Brain microvascular endothelial cell (primary cell): ENCODE measurements around the gene SRRM3.

Experiments
- DNase-seq: peaks from one replicate; pipeline ENCODE4 v3.0.0-alpha.2; 2020
- H3K27ac ChIP-seq: fragments of 250-450 bp; sonication (Bioruptor Pico); 2 replicates; pipeline ENCODE4 v1.5.1; 2020; ENCODE audit warnings: mild to moderate bottlenecking, moderate library complexity
- H3K27me3 ChIP-seq: fragments of 250-450 bp; sonication (Bioruptor Pico); replicated peaks from 2 replicates; pipeline ENCODE4 v1.5.1; 2020; ENCODE audit warnings: mild to moderate bottlenecking
- H3K36me3 ChIP-seq: fragments of 250-450 bp; sonication (Bioruptor Pico); replicated peaks from 2 replicates; pipeline ENCODE4 v1.5.1; 2020; ENCODE audit warnings: mild to moderate bottlenecking
- H3K4me3 ChIP-seq: 2 replicates; pipeline ENCODE4 v1.5.1; 2011; ENCODE audit warnings: low read depth, mild to moderate bottlenecking, control low read depth, low read length, moderate library complexity
- CTCF ChIP-seq: IDR thresholded peaks from 2 replicates; pipeline ENCODE4 v1.5.1; 2011; ENCODE audit warnings: low read depth, mild to moderate bottlenecking, moderate library complexity, low read length, control low read depth, inconsistent platforms; ENCODE audit errors: missing control alignments
- in situ Hi-C: cut with HindIII; loops from 2 replicates; pipeline ENCODE4 v1.10.0; 2017; ENCODE audit warnings: low sequenced_read_pairs, low pct_ligation_motif_present

The SRRM3 gene

GRCh38 chr7:76294344-76295024 lies 92.8 kb downstream of the SRRM3 start:
- peak; percentile 96 for DNase-seq
- Histone ChIP-seq H3K4me3 (peak overlapping the region; percentile 38), H3K27me3 (no peaks in the 10 kb centered on the region), H3K27ac (peak overlapping the region; percentile 98), H3K36me3 (no peaks in the 10 kb centered on the region)
- no peak for TF ChIP-seq CTCF
- in situ Hi-C loops: no loop called here

- no peaks in the 10 kb centered on the region for H3K27me3 ChIP-seq
- H3K27ac ChIP-seq: peak overlapping the region; percentile 8
- H3K4me3 ChIP-seq: no peak overlapping the region
- TF ChIP-seq CTCF: peak; percentile 10
- no peaks in the 10 kb centered on the region for H3K36me3 ChIP-seq
- in situ Hi-C loops: no loop called here
- peak; percentile 82 for DNase-seq
Measured at GRCh38 chr7:76296743-76297740, 95.3 kb downstream of the SRRM3 start.

- peak; percentile 57 for DNase-seq
- no peak overlapping the region for H3K4me3 ChIP-seq
- H3K27me3 ChIP-seq: no peaks in the 10 kb centered on the region
- in situ Hi-C loops: no loop called here
- H3K27ac ChIP-seq: no peak overlapping the region
- TF ChIP-seq CTCF: no peak
- H3K36me3 ChIP-seq: no peaks in the 10 kb centered on the region
Measured at GRCh38 chr7:76300166-76300731, 98.6 kb downstream of the SRRM3 start.

GRCh38 chr7:76301000-76301399 lies 99.3 kb downstream of the SRRM3 start:
- Histone ChIP-seq H3K27me3 (no peaks in the 10 kb centered on the region), H3K36me3 (no peaks in the 10 kb centered on the region), H3K4me3 (no peak overlapping the region), H3K27ac (no peak overlapping the region)
- TF ChIP-seq CTCF: no peak
- in situ Hi-C loops: no loop called here
- DNase-seq: no peak

- peak; percentile 86 for DNase-seq
- in situ Hi-C loops: no loop called here
- Histone ChIP-seq H3K36me3 (no peaks in the 10 kb centered on the region), H3K27me3 (no peaks in the 10 kb centered on the region), H3K27ac (peak within 1 kb of the TSS; percentile 69), H3K4me3 (peak within 1 kb of the TSS; percentile 90)
- no peak for TF ChIP-seq CTCF
Measured at GRCh38 chr7:76302347-76303201, 100.9 kb downstream of the SRRM3 start, which contains the start of gene HSPB1. HSPB1 (plus strand) TSS chr7:76302673; CDS start chr7:76302713, 40 bp downstream.
